ENCODE data around the gene ELFN2. TPM values are rescaled to one million over a fixed set of nuclear protein-coding genes. Genes with fewer than 3 reads are reported as not detected.

Gene ELFN2
- total and polyA plus RNA-seq, 4 donors: 0.62 to 6.8 (median 1.6) TPM

DNA sequence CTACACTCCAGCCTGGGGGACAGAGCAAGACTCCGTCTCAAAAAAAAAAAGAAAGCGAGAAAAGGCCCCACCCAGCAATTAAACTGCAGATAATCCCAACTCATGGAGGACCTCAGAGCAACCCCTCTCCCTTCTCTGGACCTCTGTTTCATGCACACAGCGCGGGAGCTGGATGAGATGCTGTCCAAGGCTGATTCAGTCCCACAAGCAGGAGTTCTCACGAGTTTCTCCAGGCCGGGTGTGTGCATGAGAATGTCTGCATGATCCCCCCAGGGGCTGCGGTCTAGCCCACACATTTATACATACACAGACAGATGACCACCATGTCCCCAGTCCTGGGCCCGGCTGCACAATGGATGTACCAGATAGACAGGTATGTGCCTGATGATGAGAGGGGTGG is 19.4 kb downstream of the ELFN2 start:
- peaks cover 0 to 14% (median 0%) of the 10 kb centered on the region in 5 donors for H3K4me1 ChIP-seq (ENCODE audit: control insufficient read depth in 5 of 5, insufficient read depth in 5 of 5, low read length in 5 of 5)
- no peak for DNase-seq
- TF ChIP-seq, protein P1, sequence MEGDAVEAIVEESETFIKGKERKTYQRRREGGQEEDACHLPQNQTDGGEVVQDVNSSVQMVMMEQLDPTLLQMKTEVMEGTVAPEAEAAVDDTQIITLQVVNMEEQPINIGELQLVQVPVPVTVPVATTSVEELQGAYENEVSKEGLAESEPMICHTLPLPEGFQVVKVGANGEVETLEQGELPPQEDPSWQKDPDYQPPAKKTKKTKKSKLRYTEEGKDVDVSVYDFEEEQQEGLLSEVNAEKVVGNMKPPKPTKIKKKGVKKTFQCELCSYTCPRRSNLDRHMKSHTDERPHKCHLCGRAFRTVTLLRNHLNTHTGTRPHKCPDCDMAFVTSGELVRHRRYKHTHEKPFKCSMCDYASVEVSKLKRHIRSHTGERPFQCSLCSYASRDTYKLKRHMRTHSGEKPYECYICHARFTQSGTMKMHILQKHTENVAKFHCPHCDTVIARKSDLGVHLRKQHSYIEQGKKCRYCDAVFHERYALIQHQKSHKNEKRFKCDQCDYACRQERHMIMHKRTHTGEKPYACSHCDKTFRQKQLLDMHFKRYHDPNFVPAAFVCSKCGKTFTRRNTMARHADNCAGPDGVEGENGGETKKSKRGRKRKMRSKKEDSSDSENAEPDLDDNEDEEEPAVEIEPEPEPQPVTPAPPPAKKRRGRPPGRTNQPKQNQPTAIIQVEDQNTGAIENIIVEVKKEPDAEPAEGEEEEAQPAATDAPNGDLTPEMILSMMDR (IDR thresholded peaks at IDR 0.05; ENCODE audit: control extremely low read depth, extremely low read depth): no peak
- WGBS, 2 donors: 79 to 86% methylated on average over 8 of the region's 8 CpGs
- no peaks in the 10 kb centered on the region for H3K36me3 ChIP-seq (ENCODE audit: control insufficient read depth in 4 of 4, insufficient read depth in 4 of 4, low read length in 4 of 4)
- H3K27me3 ChIP-seq (ENCODE audit: control insufficient read depth in 3 of 3, insufficient read depth in 3 of 3, low read length in 2 of 3): no peaks in the 10 kb centered on the region
- ATAC-seq (ENCODE audit: insufficient read depth, low FRiP score): no peak
- H3K9ac ChIP-seq (ENCODE audit: insufficient read depth in 1 of 2, low read length in 2 of 2): no peak overlapping the region
- peaks cover 0 to 3% (median 0%) of the 10 kb centered on the region in 4 donors for H3K9me3 ChIP-seq (ENCODE audit: control insufficient read depth in 4 of 4, insufficient read depth in 3 of 4, low read length in 3 of 4)
- no peak overlapping the region for H3K4me3 ChIP-seq
- H3K27ac ChIP-seq (ENCODE audit: low read depth in 1 of 2, low read length in 1 of 2): no peak overlapping the region

DNA sequence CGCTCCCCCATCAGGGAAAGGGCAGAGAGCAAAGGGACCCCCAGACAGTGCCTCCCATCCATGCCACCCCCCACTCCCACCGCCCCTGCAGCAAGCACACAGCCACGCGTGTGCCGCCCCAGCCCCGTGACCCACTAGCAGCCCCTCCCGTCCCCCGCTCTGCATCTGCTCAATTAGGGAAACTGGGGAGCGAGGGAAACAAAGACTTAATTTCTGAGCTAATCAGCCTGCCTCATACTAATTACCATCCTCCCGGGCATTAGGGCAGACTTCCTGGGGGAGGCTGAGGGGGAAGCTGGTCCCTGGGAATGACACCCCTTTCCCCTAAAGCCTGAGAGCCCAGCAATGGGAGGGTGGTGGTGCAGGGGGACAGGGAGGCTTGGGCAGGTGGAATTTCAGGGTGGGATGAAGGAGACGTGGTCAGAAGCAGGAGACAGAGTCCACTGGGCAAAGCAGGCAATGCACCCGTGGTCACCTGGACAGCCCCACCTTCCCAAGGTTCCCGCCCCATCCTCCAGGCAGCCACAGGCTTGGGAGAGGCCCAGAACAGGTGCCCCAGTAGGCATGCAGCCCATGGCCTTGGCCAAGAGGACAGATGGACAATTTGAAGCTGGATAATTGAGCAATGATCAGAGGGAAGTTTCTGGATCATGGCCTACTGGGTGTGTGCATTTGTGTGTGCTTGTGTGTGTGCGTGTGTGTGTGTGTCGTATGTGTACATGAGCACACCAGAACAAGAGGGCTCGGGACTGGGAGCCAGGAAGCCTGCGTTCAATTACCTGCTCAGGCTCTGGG is 20.6 kb downstream of the ELFN2 start:
- Histone ChIP-seq H3K9me3 (ENCODE audit: control insufficient read depth in 4 of 4, insufficient read depth in 3 of 4, low read length in 3 of 4) (peaks cover 0 to 3% (median 0%) of the 10 kb centered on the region in 4 donors), H3K4me3 (no peak overlapping the region), H3K27ac (ENCODE audit: low read depth in 1 of 2, low read length in 1 of 2) (no peak overlapping the region), H3K4me1 (ENCODE audit: control insufficient read depth in 5 of 5, insufficient read depth in 5 of 5, low read length in 5 of 5) (peaks cover 0 to 11% (median 2%) of the 10 kb centered on the region in 5 donors), H3K36me3 (ENCODE audit: control insufficient read depth in 4 of 4, insufficient read depth in 4 of 4, low read length in 4 of 4) (no peaks in the 10 kb centered on the region), H3K9ac (ENCODE audit: insufficient read depth in 1 of 2, low read length in 2 of 2) (no peak overlapping the region), H3K27me3 (ENCODE audit: control insufficient read depth in 3 of 3, insufficient read depth in 3 of 3, low read length in 2 of 3) (no peaks in the 10 kb centered on the region)
- 77 to 85% methylated on average over 17 of the region's 17 CpGs for WGBS, 2 donors
- DNase-seq (no peak), ATAC-seq (ENCODE audit: insufficient read depth, low FRiP score) (no peak)
- TF ChIP-seq, protein P1 (IDR thresholded peaks at IDR 0.05; ENCODE audit: control extremely low read depth, extremely low read depth): no peak

DNA sequence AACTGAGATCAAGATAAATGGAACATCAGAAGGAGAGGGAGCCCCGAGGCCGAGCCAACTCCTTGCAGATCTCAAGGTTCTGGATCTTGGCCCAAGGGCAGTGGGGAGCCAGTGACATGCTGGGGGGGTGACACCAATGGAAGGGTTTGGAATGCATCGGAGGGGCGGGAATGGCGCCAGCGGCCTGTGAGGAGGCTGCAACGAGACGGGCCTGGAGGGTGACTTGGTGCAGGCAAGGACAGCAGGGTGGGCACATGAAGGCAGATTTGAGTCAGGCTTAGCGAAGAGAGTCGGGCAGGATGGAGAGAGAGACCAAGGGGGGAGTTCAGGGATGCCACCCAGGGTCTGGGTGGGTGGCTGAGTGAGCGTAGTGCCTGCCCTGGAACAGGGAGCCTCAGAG is 23.2 kb downstream of the ELFN2 start:
- DNase-seq: no peak
- Histone ChIP-seq H3K4me1 (ENCODE audit: control insufficient read depth in 5 of 5, insufficient read depth in 5 of 5, low read length in 5 of 5) (peaks cover 0 to 19% (median 6%) of the 10 kb centered on the region in 5 donors), H3K27ac (ENCODE audit: low read depth in 1 of 2, low read length in 1 of 2) (no peak overlapping the region), H3K27me3 (ENCODE audit: control insufficient read depth in 3 of 3, insufficient read depth in 3 of 3, low read length in 2 of 3) (no peaks in the 10 kb centered on the region), H3K9me3 (ENCODE audit: control insufficient read depth in 4 of 4, insufficient read depth in 3 of 4, low read length in 3 of 4) (peaks cover 0 to 2% (median 0%) of the 10 kb centered on the region in 4 donors), H3K36me3 (ENCODE audit: control insufficient read depth in 4 of 4, insufficient read depth in 4 of 4, low read length in 4 of 4) (no peaks in the 10 kb centered on the region), H3K4me3 (no peak overlapping the region), H3K9ac (ENCODE audit: insufficient read depth in 1 of 2, low read length in 2 of 2) (no peak overlapping the region)
- TF ChIP-seq, protein P1 (IDR thresholded peaks at IDR 0.05; ENCODE audit: control extremely low read depth, extremely low read depth): no peak
- 79 to 89% methylated on average over 11 of the region's 11 CpGs for whole genome bisulfite sequencing, 2 donors
- no peak for ATAC-seq (ENCODE audit: insufficient read depth, low FRiP score)
